ENCODE results near the gene TNIP1.
A peak's percentile ranks its signal among the peaks of the same experiment; 100 is the strongest.

Gene TNIP1

DNA sequence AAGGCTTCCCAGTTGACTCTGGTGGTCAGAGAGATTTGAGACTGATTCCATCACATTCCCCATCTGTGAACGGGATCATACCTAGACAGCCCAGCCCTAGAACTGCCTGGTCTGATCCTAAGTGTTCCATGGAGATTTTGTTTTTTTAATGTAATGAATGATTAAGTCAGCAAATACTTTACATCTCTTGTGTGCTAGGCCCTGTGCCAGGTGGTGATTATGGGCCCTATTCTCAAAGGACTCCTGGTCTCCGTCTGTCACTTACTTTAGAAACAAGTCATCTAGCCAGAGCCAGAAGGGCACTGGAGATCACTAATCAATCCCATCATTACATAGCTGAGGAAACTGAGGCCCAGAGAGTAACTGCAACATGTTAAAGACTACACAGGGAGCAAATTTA, 61.5 kb downstream of the TNIP1 start:
- no peak for DNase-seq

DNA sequence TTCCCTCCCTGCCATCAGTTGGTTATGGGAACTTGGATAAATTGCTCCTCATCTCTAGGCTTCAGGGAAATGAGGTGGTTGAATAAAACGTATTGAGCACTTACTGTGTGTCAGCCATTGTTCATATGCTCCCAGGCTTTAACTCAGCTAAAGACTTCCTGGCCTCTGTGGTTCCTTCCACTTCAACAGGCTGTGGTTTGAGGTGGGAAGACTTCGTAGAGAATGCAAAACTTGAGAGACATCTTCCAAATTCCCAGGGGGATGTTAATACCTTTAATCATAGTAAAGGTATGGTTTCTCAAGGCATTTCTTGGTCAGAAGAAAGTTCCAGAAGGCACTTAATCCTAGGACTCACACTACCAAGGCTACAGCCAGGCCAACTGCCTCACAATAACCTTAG, 62.0 kb downstream of the TNIP1 start:
- no peak for DNase-seq

DNA sequence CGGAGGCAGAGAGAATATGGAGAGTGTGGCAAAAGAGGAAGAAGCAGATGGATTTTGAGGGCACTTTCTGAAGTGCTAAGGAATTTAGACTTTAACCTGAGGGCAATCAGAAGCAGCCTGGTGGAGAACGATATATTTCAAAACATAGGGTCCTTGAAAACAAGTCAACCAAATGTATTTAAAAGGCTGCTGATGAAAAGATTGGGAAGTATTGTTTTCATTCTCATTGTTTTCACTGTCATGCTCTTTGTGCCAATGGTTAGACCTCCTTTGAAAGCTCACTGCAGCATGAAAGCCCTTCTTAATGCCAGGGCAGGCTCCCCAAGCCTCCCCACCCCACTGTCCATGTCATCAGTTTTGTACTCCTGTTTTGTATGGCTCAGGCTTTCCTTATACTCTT, 62.9 kb downstream of the TNIP1 start:
- no peak for DNase-seq

DNA sequence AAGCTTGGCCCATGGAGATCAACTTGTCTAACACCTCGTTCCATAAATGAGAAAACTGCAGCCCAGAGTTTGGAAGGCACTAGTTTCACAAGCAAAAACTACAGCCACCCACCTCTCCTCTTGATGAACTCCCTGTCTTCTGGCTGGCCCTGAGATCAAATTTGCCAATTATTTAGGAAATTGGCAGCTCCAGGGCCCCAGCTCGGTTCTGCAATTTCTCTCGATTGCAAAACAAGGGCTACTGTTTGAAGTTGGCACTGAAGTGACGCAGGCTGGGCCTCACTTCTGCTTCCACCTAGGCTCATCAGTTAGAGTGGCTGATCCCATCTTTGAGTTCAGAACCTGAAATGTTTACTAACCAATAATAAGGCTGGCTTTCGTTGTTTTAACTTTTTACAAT, 64.1 kb downstream of the TNIP1 start:
- DNase-seq = peak; percentile 89 to 92

DNA sequence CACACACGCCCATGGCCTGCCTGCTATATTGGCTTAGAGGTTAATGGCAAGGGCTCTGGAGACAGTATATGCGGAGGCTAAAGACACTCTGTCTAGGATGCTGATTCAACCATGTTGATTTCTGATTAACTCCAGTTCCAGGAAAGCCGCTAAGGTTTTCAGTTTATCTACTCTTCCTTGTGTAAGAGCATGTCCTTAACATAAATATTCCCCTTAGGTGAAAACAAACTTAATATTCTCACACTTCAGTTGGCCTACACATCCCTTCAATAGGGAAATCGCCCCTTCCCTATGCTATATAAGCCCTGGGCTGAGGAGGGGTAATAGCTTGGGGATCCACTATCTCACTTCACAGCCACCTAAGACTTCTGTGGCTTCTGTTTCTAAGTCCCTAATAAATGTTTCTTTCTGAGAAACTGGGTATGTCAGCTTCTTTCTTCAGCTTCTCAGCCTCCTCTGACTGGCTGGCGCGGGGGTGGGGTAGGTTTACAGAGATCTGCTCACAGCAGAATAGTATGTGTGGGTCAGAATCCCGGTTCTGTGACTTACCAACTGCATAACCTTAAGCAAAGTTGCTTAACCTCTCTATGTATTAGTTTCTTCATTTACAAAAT, 64.8 kb downstream of the TNIP1 start:
- DNase-seq = no peak

DNA sequence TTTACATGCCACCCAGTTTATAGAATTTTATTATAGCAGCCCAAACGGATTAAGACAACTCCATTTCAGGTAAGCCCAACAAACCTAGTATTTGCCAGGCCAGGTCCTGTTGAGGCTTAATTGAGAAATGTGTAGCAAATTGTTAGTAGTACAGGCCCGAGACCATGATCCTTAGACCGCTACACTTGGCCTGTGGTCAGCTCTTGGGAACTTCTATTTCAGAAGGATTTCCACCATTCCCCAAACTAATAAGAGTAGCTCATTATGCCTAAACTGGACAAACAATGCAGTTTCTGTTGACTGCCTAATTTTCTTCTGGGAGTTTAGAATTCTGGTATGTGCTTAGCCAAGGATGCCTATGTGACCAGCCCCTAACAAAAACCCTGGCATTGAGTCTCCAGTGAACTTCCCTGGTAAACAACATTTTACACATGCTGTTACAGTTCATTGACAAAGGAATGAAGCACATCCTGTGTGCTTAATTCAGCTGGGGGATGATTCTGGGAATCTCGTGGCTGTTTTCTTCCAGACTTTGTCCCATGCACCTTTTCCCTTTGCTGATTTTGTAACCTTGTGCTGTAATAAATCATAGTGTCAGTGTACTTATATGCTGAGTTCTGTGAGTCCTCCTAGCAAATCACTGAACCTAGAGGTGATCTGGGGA, 66.0 kb downstream of the TNIP1 start:
- no peak for DNase-seq

DNA sequence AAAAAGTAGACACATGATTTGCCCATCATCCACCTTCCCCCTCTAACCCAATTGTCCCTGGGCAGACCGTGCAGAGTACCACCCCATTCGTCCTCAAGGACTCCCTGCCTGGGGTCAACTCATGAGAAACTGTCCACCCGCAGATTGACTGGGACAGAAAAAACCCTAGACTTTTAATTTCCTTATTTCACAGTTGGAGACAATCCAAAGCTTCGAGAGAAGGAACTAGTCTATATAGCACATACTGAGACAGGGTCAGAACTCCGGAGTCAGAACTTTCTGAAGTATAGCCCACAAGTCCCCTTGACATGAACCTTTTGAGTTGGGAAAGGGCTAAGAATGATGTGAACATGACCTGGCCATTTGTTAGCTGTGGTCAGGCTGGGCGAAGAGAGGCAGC, 68.0 kb downstream of the TNIP1 start:
- DNase-seq = no peak

DNA sequence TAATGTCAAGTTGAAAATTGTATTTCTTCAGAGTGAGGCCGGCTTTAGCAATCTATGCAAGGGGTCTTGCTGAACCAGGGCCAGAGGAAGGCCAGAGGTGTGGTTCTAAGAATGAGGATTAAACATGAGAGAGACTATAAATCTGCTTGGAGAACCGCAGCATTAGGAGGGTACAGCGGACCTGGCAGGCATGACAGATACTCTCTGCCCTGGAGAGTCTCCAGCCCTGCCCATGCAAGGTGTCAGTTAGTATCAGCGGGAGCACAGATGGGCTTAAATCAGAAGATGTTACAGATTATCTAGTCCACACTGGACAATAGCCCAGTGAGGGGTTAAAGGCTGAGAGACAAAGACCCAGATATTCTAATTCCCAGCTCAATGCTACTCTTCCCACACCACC, 71.9 kb downstream of the TNIP1 start:
- DNase-seq = no peak

DNA sequence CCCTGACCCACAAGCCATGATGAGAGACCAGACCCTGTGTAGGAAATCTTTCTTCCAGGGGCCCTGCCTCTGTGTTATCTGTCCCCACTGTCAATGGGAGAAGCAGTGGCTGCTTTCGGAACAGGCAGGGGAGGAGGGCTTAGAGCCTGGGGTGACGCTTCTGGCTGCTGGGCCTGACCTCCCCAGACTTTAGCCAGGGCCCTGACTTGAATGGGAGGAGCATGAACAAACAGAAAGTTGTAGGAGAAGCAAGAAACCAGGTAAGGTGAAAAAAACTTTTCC, 72.7 kb downstream of the TNIP1 start:
- DNase-seq = no peak

DNA sequence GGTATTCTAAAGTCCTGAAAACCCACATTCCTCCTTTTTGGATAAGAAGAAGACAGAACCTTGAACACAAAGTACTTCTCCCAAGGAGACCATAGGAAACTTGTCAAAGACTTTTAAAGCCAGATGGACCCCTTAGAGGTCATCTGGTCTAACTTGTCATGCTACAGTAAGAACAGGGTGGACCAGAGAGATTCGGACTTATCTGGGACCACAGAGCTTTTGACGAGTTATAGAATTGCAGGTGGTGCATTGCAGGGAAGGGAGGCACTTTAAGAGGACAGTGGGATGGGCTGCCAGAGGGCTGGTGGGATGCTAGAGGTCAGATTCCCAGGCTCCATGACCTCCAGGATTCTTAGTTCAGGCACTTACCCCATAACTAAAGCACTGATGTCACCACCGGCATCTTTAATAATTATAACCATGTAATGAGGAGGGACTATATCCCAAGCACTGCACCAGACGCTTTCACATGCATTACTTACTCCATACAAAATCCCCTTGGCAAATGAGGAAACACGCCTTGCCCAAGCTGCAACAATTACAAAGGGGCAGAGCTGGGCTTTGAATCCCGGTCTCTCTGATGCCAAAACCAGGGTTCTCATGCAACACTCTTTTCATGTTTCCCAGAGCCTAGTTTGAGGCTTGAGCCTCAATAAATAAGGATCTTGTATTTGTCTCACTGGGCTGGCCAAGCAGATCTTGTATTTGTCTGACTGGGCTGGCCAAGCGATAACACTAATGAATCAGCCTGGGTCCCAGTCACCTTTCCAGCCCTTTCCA, 73.2 kb downstream of the TNIP1 start:
- DNase-seq = no peak

DNA sequence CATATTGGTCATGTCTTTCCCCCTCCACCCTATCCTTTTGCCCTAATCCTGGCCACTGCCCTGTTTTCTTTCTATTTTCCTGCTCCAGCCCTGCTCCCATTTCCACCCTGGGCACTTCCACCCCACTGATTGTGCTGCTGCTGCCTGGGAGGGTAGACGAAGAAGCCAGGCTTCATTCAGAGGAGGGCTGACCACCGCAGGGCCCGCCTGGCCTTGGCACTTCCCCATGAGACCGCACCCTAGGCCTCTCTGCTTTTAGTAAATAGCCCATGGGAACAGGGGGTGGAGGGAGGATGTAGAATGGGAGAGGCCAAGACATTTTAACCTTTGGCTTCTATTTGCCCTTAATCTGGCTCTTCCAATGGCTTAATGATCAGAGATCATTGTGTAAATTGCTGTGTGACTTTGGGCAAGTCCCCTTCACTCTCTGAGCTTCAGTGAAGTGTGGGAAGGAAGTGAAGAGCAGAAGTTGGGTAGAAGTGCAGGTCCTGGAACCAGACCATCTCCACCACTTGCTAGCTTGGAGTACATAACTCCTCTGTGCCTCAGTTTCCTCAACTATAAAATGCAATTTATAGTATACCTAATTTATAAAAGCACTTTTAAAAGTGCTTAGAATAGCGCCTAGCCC, 74.0 kb downstream of the TNIP1 start:
- DNase-seq = no peak

DNA sequence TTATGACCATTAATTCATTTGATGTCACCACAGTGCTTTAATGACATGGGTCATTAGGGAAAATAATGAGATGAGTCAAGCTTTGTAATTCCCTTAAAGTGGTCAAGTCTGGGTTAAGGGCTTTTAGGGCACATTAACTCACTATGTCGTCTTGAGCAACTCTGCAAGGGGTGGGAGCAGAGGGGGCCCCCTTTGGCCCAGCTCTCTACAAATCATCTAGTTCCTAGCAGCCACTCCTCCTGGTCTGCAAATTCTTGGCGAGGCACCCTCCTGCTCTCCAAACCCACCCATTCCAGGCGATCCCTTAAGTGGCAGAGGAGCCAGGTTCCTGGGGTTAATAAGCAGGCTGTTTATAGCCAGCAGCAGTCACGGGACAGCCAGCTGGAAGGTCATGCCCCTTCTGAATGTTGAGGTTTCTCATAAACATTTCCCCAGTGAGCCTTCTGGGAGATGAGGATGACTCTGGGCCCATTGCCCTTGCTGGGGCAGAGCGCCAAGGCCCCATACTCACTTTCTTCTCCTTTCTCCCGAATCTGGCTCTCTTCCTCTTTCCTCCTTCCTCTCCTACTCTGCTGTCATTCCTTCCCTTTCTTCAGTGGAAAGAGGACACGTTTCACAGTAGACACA, 74.8 kb downstream of the TNIP1 start:
- DNase-seq = no peak

DNA sequence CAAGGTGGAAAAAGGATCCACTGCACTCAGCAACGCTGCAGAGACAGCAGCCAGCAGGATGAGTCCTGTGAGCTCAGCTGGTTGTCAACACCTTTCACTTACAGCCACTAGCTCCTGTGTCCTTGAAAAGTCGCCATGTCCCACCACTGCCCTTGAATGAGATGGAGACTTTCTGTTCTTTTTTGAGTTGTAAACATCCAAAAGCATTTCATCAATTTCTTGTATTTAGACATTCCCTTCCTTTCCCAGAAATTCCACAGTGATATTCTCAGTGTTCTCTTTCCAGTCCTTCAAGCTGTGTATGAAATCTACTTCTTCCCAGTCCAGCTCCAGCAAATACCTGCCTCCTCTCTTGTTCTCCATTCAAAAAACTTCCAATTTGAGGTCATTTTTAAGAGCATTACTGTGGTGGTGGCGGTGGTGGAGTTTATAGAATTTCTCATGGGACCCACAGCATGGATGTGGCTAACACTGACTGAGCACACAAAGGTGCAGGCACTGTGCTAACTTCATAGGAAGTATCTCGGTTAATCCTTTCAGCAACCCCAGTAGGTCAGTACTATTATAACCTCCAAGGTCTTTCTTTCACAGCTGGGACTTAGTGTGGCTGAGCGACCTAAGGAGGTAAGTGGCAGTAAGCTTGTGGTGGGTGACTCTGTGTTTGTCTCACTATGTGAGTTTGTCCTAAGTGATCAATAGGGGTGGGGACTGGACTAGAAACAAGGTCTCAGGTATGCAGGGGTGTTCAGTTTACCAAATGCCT, 75.5 kb downstream of the TNIP1 start:
- no peak for DNase-seq

DNA sequence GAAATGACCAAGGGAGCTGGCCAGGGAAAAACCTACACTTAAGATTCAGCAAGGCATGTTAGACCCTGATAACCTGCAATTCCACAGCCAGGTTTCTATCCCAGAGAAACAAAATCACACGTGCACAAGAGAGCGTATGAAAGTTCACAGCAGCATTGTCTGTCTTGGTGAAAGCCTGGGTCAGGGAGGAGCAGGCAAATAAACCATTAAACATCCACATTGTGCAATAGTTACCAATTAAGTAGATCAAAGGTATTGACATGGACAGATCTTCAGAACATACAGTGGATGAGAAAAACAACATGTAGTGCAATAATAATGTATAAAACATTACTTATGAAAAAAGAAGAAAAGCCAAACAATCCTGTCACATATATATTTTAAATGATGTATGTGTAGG, 76.3 kb downstream of the TNIP1 start:
- DNase-seq = no peak

DNA sequence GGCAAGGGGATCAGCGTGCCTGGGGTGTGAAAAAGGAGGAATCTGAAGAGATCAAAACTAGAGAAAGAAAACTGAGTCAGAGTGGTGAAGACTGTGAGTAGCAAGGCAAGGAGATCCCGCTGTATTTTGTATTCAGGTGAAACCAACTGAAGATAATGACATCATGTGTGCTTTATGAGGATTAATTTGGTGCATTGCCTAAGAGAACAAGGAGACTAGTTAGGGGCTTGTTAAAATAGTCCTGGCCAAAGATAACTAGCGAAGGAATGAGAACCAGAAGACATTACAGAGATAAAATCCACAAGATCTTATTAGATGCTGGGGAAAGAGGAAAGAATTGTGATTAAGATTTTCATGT, 77.4 kb downstream of the TNIP1 start:
- no peak for DNase-seq

DNA sequence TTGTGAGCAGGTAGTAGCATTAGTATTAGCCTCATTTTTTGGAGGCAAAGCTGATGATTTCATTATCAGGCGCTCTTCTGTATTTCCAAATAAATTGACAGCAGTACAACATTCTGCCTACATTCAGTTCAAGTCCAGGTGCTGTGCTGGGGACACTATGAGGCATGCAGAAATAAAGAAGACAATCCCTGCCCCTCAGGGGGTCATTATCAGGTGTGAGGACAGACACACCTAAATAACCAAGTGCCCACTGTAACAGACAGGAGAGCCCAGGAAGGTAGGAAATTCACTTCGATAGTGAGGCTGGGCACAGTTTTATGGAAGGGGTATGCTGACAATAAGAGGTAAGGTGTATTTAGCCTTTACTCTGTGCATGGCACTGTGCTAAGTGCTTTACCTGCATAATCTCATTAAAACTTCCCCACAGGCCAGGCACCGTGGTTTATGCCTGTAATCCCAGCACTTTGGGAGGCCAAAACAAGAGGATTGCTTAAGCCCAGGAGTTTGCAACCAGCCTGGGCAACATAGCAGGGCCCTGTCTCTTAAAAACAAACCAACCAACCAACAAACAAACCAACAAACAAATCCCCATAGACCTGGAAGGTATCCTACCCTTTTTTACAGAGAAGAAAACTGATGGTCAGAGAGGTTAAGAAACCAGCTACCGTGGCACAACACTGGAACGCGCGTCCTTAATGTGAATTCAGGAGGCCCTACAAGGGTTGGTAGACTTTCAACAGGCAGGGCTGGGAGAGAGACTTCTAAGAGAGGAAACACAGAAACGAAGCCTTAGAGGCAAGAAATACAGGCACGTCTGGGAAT, 77.9 kb downstream of the TNIP1 start:
- no peak for DNase-seq

DNA sequence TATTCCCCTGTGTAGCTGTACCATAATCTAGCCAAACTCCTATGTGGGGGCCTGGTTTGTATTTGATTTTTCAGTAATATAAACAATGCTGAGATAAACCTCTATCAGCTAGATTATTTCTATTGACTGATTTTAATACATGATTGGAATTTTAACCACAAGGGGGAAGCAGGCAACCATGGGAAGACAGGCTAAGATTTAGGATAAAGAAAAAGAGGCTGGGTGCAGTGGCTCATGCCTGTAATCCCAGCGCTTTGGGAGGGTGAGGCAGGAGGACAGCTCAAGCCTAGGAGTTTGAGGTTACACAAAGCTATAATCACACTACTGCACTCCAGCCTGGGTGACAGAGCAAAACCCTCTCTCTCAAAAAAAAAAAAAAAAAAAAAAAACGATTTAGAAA, 78.6 kb downstream of the TNIP1 start:
- peak; percentile 20 to 46 for DNase-seq

DNA sequence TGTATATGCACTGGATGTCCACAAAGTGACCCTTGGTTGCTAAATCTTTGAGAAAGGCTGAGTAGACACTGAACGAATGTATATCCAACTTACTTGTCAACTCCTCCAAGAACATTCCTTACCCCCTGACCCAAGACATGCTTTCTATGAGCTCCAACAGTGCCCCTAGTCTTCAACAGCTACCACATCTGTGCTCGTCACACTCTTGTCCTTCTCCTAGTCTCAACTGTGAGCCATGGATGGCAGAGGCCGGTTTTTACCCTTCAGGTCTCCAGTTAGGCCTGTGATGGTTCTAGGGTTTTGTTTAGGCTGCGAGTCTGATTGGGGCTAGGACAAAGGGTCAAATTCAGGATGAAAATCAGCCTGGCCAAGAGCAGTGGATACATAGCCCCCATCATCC, 79.4 kb downstream of the TNIP1 start:
- DNase-seq = no peak

DNA sequence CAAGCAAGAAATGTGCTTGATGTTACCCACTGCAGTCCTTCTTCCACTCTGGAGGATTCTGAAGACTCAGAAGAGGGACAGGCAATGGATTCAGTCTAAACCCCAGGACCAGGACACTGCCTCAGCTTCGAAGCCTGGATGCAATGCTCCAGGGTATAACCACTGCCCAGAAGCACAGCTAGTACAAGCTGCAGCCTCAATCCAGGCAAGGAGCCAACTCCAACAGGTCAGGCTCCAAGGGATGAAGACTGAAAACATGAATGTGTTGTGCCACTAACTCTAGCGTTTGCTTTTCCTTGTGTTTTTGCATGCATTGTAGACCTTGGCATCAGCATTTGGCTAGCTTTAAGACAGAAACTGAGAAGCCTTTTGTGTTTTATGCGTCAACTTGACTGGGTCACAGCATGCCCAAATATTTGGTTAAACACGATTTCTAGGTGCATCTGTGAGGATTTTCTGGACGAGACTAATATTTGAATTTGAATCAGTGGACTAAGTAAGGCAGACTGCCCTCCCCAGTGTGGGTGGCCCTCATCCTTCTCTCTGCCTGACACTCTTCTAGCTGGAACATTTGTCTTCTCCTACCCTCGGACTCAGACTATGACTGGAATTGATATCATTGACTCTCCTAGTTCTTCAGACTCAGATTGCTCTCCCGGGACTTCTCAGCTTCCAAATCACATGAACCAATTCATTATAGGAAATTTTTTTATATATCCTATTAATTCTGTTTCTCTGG, 81.0 kb downstream of the TNIP1 start:
- no peak for DNase-seq

DNA sequence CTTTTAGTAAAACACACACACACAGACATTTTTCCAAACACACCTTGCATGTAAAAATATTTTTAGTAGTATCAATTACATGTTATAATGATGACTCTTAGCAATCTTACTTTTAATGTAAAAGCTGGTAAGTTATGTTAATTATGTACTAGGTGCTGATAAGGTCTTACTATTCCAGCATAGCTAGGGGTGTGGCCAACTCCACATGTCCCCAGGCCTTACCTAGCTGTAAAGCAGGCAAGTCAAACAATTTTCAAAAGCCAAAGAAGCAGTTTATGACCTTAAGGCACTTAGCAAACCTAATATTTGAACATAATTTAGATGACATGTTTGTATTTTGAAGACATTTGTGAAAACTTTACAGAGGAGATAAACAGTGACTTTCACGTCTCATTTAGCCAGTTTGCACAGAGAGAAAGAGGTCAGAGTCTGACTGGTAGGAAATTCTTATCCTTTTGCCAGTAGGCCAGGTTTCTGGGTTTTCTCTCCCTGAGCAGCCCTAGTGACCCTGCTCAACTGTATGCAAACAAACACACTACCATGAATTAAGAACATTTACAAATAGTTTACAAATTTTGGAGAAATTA, 86.9 kb downstream of the TNIP1 start:
- DNase-seq = no peak

DNA sequence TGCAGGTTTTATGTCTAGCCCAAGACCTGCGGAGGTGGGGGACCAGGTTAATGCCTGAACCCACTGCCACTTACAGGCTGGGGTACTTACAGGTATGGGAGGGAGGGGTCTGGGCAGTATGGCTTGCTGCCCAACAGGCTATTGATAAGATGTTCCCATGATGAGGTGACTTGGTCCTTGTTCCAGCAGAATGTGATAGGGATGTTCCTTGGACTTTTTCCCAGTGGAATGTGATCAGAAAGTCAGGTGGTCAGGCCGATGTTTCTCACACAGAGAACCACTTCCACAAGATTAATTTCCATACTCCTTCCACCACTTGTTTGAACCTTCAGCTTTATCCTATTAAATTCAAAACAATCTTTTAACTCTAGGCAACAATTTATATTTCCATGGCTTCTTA, 87.4 kb downstream of the TNIP1 start:
- DNase-seq = no peak

Measured in AML-193 (cell line).